Stimulated activated CD4-positive, alpha-beta T cell treated with anti-CD3 and anti-CD28 coated beads, Interleukin-4, amount 100 ng/mL, for 24 hours (primary cell): ENCODE results near the gene HOXA11.

ENCODE experiments used
- DNase-seq: peaks from one replicate; pipeline ENCODE4 v3.0.0-alpha.2; 2020

Gene HOXA11

DNA sequence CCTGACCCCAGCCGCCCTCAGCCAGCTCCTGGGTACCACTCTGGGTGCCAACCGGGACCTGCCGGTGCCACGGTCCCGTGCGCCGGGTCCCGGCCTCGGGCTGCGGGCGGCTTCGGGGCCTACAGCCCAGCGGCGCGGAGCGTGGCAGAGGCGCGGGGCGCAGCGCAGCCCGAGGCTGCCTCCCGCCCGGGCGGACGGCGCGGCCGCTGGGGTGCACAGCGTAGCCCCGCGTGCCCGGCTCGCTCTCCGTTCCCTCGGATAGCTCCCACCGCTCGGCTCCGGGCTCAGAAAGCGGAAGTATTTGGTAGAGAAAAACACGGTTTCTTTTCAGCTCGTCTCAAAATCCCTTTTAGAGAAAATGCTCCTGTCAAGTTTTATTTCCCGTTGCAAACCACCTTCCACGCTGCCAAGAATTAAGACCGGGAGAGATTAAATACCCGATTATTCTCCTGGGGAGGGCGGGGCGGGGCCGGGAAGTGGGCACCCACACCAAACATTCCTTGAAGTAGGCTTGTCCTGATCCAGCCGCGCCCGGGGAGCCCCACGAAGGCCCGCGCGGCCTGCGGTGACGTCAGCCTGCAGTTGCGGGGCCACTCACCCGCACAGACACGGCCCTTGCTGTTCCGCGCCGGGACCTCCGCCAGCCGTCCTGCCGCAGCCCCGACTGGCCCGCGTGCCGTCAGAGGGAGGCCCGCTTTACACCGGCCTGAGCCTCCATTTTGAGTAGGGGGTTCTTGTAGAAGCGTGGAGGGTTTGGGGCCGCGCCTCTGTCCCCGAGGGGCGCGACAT lies 7.7 kb upstream of the HOXA11 start:
- no peak for DNase-seq

DNA sequence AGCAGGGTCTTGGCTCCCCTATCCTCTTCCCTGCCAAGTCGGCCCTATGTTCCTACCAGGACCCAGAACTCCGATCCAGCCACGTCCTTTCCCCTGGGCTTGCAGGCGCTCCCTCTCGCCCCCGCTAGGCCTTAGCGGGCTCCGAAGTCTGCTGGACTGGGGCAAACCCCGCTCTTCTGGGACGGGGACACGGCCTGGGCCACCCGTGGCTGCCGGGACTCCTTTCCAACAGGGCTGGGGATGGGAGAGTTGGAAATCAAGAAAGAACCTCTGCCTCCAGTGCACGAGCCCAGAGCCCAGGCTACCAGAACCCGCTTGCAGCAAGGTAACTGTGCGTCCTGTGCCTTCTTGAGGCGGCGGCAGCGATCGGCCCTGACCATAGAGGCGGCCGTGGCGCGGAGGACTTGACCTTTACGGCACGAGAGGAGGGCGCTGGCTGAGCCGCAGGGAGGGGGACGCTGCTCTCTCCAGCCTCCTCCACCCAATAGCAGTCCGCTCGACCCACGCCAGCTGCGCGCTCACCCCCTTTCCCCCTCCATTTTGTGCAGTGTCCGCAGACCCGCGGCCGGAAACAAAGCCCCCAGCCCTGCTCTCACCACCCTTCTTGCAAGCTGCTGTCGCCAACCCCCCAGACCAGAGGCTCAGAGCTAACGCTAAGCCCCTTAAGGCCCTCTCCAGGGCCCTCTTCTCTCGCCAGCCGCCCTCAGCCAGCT lies 7.0 kb upstream of the HOXA11 start:
- DNase-seq, result no peak

DNA sequence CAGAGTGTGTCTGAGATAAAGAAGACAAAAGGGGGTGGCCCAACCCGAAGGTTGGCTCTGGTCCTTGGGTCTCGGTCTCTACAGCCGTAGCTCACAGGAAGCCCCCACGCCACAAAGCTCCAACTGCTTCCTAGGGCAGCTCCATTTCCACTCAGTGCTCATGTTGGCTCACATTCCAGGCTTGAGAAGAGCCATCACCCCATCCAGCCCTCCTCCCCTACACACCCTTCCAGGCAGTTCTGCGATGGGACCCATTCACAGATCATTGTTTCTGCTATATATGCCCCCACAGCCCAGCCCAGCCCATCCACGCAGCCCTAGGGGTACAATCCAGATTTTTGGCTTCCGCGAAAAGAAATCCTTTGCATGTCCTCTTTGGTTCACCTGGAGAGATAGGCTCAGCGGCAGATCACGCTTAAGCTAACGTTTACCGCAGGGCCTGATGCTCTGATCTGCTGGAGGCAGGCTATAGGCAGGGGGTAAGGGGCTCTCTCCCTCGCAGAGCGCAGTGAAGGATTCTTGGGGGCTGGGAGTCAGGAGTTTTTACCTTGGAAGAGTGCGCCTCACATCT lies 6.2 kb upstream of the HOXA11 start:
- no peak for DNase-seq

DNA sequence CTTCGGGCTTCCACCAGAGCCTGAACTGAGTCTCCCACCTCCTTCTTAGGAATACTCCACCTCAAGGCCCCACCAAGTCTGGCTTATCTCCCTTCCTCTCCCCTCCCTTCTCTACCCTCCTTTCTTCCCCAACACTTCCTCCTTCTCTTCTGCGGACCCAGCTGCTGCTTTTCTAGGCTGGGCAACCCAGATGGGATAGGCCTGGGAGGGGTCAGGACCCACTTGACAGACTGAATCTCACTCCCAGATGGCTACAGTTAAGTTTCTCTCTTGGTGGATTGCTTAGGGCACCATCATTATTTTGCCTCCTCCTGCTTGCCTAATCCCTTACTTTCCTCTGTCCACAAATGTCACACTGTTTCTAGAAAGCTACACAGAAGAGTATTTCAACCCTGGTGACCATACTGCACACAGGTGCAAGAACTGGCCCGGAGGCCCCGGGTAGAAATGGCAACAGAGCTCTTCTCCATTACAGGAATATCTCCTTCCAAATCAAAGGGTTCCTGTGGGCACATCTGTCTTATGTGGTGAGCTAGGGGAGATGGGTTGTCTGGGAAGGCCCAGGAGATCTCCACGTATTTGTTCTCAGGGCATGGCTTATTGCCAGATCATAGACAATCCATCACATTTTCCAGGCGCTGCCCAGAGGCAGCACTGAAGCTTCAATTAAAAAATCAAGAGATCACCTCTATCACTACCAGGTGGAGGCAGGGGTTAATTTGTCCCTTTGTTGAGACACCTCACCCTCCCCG lies 5.1 kb upstream of the HOXA11 start:
- DNase-seq, result no peak

DNA sequence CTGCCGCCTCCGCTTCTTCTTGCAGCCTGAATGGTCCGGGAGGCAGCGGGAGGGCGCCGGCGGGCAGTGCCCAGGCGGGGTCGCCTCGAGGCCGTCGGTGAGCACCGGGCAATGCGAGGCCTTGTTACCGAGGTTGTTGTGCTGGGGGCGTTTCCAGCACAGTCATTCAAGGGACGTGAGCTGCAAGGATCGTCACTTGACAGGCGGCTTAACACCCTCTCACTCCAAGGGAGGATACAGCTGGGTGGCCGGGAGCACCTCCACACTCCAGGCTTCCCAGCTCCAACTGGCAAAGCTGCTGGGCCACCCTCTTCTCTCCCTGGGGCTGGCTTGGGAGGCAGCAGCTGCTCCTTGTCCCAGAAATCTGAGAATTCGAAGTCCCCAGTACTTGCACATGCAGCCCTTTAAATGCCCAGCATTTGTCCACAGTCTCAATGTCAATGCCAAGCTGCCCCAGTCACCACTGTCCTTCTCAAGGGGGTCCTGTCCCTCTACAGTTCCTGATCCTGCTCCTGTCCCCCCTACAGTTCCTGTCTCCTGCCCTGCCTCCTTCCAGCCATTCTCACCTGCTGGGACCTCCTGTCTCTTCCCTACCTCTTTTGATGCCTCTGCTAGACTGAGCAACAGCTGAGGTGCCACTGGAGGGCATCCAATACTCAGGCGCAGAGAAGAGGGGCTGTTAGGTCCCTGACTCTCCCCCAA lies 4.4 kb upstream of the HOXA11 start:
- no peak for DNase-seq

DNA sequence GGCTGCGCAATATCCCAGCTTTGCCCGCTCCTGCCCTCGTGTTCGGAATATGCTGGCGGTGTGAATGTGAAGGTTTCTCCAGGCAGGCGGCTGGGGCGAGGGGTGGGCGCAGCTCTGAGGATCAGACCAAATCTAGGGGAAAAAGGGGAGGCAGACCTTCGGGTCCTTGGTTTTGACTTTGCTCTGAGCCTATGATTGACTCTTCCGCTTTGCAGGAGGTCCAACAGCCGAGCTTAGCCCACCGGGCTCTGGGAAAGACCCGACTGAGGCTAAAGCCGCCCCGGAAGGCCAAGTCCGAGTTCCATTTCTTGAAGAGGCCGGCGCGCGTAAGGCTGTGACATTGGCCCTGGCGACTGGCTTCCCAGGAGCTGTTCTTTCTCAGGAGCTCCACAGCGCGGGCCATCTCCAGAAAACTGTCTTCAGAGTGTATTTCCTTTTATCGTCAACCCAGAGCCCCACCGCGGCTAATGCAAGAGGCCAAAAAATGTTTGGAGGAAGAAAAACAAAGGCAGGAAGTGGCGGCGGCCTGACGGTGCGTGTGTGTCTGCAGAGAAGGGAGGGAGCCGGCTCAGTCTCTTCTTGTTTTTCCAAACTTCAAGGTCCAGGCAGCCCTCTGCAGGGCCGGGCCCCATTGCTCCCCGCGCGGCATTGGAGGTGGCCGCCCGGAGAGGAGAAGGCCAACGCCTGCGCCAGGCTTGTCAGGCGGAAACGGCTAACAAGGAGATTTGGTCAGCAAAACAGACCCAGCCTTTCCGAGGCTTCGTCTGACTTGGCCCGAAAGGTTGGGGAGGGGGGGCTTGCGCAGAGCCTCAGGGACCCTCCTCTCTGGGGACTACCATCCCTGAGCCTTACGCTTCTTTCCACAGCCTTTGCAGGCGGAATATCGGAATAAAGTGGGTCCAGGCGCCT lies 3.6 kb upstream of the HOXA11 start:
- no peak for DNase-seq

DNA sequence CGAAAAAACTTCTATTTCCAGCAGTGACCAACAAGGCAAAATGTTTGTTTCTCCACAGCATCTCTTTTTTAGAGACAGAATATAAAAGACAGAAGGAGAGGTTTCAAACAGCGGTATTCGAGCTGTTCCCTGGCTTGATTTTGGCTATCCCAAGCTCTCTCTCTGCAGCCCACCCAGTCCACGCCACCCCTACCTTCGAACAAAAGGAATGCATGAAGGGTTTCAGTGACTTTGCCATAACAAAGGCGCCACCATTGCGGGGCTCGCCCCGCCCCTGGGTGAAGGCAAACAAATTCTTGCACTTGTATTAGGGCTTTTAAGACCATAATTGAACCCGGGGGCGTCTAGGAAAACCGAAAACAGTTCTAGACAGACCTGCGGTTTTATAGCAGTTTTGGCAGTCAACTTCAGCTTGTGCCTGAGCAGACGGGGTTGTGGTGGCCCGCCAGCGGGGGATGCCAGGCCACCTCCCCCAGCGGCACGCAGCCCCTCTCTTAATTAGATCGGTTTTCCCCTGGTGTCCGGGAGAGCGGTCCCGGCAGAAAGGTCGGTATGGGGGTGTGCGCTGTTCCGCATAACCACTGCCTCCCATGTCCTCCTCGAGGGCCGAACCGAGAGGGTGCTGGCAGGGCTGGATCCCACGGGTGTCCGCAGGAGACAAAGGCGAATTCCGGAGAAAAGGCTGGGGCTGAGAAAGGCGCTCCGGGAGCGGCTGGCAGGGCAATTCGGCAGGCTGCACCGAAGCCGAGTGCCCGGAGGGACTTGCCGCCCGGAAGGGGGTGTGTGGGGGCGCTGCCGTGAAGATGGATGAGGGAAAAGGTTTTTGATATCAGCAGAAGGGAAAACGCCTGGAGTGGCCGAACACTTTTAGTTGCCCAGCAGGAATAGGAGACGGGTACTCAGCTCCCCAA lies 2.7 kb upstream of the HOXA11 start:
- DNase-seq, result no peak

DNA sequence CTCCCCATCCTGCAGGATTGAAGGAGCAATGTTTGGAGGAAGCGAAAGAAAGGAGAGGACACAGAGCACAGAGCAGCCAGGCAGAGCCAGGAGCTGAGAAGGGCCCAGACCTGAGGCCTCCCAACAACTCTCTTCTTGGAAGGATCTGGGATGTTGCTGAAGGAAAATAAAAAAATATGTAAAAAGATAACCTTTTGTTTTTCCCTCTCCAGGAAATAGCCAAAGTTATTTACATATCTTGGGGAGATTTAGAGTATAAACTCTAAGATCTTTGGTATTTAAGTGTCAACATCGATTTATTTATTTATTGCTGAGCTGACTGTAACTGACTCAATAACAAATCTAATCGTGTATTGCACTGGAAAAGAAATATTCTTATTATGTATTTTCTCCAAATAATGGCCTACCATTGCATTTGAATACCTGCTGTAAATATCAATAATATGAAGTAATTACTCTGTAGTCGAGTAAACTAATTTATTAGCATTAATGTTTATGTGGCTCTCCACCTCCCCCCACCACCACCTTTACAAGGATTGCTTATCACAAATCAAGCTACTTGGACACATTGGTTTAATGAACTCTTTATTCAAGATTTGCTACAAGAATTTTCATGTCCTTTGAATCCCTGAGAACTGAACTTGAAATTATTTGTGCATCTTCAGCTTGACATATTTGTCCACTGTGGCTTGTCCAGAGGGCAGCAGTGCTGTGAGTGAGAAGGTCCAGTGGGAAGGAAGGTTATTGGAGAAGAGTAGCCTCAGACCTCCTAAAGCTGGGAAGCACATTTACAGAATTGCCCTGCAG lies 1.8 kb upstream of the HOXA11 start:
- DNase-seq, result no peak

DNA sequence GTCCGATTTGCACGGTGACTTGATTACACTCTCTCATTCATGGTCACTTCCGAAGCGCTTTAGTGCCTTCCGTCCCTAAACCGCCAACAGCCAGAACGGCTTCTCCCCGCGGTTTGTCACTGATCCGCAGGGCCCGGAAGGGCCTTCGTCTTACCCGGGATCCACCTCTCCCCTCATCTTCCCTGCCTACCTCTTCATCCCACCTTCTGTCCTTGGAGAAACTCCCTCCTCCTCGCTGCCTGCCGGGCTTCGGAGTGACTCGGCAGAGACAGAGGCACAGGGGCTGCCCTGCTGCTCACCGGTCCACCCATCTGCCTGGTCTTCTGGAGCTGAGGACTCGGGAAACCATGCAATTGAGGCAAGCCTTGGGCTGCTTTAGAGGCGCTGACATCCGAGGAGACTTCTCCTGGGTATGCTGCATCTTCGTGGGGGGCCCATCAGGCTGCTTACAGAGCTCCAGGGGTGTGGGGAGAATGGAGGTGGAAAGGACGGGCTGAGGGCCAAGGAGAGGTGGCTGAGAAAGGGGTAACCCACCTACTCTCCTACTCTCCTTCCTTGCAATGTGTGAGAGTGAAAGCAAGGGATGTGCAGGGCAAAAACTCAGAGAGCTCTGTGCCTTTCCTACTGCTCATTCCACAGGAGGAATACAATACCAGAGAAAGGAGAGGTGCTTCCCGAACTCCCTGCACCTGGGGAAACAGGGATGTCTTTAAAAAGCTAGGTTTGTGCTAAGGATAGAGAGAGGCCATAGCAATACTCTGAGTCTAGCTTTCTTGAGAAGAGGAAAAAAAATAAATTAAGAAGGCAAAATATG lies 1.0 kb upstream of the HOXA11 start:
- DNase-seq, result no peak

DNA sequence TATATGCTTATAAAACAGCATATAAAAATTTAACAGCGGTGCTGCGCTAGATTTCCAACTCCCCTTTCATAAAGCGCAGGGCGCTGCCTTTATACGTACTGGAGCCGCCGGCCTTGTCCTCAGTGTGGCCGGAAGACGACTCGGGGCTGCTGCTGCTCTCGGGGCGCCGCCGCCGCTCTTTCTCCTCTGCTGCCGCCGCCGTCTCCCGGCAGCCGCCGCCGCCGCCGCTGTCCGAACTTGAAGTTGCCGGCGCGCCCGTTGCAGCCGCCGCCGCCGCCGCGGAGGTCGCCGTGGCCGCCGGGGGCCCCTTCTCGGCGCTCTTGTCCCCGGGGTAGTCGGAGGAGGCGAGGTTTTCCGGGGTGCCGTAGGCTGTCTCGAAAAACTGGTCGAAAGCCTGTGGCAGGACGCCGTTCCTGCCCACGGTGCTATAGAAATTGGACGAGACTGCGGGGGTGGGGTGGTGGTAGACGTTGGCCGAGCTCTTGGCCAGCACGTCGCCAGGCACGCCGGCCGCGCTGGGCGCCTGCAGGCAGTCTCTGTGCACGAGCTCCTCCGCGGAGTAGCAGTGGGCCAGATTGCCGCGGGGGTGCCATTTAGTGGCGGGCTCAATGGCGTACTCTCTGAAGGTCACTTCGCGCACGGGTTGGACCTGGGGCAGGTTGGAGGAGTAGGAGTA lies 557 bp downstream of the HOXA11 start:
- DNase-seq, result no peak

DNA sequence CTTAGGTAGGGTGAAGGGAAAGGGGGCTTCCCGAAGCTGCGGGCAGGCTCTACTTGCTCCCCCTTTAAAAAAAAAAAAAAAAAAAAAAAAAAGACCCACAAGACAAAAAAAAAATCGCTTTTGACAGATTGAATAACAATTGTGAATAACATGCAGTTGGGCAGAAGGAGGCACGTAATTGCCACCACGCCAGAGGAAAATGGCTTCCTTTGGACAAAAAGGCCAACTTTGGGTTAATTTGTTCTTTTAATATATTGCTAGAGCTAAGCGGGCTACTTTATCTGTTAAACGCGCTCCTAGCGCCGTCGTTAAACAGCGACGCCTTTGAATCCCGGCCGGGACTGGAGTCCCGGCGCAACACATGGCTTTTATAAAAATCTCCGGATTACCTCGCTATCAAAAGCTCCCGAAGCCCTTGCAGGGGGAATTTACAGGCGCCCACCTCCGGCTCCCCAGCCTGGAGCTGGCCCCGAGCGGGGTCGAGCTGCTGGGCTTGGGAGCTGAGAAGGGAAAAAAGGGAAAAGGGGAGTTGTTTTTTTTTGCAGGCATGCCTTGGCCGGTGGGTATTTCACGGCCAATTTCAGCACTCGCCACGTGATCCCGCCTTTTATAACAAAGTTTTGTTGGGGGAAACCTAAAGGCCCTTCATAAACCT lies 1.2 kb downstream of the HOXA11 start:
- no peak for DNase-seq

DNA sequence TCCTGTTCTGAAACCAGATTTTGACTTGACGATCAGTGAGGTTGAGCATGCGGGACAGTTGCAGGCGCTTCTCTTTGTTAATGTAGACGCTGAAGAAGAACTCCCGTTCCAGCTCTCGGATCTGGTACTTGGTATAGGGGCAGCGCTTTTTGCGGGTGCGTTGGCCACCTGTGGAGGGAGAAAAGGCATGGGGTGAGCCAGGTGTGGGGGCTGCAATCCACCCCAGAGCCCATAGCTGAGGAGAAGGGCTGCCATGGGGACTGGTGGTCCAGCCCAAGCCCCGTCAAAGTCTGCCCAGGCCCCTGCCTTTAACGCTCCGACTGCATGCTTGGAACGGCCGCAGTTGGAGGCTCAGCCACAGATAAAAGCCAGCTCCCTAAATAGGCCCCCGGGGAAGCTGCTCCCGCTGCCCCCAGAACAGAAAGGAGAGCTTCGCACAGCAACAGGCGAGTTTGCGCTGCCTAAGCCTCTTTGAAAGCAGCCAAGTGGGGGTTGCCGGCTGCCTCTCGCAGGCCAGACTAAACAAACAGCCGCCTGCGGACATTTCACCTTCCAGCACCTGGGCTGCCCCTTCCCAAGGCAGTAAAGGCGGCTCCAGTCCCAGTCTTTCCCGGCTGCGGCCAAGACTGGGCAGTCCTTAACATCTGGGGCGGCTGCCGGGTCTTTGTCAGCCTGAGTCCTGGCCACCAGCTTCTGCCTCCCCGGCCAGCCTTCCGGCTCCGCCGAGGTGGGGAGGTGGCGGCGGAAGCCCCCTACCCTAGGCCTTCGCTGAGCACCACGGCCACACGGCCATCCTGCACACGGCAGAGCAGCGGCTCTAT lies 2.0 kb downstream of the HOXA11 start:
- no peak for DNase-seq

DNA sequence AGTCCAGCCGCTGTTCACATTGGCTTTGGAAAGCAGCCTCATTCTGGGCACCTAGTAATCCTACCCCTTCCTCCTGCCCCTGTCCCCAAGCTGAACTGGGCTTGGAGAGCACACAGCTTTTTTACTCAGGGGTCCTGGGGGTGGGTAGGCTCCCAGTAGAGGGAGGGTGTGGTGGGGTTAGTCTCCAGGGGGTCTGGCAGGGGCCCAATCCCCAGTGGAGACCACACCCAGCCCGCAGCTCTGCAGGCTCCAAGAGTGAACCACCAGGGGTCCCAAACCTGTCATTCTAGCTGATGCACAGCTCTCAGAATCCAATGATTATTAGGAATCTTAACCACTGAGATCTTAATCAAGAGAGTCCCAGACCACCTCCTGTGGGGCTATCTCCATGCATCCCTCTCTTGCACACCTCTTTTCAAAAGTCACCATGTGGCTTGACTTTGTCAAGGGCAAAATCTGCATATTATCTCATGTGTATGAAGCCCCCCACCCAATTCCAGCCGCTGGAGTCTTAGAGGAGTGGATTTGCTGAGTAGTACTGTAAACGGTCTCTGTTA lies 2.7 kb downstream of the HOXA11 start:
- no peak for DNase-seq

DNA sequence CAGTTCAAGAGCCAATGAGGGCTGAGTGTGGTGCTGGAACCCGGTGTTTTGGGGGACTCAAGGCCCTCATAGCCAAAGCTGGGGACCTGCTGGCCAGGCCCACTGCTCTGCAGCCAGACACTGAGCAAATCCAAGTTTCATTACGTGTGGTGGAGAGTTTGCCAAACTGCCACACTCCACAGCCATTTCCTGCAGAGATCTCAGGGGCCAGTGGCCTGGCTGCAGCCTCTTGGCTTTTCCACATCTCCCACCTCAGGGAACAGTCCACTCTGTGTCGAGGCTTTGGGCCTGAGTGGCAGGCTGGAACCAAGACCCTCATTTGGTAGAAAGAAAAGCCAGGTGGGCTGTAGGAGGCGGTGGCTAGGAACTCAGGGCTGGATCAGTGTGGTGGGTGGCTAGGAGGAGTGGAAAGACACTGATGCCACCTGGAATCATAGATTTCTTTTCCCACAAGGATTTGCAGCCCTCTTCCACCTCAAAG lies 3.2 kb downstream of the HOXA11 start:
- DNase-seq, result no peak

DNA sequence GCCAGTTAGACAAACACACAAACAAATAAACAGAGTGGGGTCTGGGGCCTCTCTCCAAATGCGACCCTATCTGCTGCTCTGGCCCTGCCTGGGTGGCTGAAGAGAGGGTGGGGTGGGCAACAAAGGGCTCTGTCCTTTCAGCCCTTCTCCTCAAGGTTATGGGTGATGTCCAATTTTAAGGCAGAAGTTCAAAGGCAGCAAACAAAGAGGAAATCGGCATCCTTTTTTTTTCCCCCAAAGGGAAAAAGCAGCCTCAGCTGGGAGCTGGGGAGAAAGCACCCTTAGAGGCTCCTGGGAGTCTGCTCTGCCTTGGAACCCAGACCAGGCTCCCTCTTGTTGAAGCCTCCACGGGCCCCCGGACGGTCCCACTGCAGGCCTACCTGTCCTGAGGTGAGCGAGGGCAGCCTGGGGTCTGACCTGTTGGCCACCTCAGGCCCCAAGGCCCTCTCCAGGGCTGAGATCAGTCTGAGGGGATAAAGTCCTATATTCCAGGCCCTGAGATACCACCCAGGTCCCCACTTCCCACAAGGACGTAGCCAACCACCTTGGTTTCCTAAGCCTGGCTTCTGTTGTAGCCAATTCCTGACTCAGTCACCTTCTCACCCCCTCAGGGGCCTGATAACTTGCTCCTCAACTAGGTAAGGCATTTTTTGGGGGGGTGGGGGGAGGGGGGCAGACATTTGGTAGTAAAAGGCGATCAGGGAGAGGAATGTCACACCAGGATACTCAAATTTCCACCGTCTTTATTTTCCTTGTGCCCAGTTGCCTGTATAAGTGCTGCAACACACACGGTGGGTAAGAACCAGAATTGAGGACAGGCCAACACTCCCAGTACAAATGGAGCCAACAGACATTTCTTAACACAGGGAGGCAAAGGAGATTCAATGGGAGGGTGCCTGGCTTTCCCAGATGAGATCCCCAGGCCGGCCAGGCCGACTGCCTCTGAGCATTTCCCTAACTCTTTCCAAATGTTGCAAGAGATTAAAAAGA lies 4.3 kb downstream of the HOXA11 start:
- no peak for DNase-seq
